Stimulated activated CD4-positive, alpha-beta T cell treated with anti-CD3 and anti-CD28 coated beads, Interleukin-2, amount 100 ng/mL, for 24 hours (primary cell): ENCODE measurements around the gene TUT1.
"Not testable (repeated sequence)": the region's sequence is repeated elsewhere in the genome, so short reads cannot be mapped to it uniquely, and the experiment has no call there.

Experiments
- DNase-seq, 2 donors: peaks; one replicate each; pipeline ENCODE4 v3.0.0-alpha.2; 2020

The TUT1 gene

DNA sequence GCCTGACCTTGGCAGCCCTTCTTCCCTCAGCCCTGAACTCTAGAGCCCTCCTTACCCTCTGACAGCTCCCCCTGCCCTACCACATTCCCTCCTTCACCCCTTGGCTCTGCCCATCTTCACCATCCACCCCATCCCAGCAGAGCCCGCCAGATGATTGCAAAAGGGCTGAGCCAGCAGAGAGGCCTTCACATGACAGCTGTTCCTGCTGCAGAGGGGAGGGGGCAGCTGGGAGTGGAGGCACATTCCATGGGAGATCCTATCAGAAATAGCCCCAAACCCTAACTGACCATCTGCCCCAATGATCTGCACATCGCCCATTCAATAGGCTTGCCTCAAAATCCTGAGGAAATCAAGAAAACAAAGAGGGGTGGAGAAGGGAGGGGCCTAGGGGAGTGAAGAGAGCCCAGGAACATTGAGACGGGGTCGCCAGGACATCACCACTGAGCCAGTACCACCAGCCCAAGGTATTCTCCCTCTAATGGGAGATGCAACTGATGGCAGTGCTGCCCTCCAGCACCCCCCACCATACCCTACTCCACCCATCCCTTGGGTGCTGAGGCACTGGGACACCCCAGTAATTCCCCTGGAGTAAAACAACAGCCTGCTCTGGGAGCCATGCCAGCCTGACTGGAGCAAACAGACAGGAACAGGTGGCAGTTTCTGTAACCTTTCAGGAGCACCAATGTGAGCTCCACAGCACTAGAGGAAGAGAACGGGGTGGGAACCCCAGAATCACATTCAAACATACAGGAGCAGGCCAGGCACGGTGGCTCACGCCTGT is 36.7 kb downstream of the TUT1 start:
- DNase-seq = no peak

DNA sequence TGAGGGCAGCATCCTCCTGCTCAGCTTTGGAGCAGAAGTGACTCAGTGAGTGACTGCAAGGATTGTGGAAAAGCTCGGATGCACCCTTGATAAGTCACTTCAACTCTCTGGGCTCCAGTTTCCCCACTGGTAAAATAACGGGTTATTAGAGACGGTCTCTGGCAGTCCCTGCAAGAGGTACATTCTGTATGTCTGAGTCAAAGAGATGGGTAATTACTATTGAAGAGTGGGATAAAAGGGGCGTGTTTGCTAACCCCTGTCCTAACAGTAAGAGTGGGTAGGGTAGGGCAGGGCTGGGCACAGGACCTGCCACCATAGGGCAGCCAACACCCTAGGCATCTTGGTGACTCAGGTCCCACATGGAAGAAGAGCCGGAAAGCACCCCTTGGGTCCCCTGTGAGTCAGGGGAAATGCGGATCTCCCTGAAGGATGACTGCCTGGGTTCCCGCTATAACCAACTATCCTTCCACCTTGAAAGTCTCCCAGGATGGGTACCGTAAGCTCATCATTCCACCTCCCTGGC is 37.4 kb downstream of the TUT1 start:
- no peak for DNase-seq

DNA sequence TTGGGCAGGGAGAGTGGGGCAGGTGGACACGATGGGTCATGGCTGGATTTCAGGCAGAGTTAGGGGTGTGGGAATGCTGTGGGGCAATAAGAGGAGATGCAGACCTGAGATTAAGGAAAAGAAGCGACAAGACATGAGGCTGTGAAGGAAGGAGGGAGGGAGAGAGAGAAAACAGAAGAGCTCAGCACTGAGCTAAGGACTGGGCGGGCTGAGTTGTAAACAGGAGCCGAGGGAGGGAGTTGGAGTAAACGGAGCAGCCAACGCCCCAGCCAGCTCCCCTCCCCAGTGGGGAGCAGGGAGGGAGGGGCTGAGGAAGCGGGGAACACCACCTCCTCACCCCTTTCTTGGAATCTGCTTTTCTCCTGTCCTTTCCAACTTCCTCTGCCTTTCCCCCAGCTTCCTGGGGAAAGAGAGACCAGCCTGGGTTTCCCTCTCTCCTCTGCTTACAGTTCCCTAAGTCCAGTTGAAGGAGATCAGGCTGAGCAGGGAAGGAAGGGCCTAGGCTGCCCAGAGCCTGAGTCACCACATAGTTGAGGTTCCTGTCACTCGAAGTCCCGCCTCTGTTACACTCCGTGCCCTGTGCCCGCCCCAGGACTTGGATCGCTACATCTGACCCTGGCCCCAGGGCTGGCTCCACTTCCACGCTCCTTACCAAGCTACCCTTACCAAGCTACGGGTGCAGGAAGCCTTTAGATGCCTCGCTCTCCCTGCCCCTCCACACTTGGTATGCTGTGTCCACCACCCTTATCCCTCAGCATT is 38.1 kb downstream of the TUT1 start:
- peak; percentile 41 to 50 for DNase-seq

DNA sequence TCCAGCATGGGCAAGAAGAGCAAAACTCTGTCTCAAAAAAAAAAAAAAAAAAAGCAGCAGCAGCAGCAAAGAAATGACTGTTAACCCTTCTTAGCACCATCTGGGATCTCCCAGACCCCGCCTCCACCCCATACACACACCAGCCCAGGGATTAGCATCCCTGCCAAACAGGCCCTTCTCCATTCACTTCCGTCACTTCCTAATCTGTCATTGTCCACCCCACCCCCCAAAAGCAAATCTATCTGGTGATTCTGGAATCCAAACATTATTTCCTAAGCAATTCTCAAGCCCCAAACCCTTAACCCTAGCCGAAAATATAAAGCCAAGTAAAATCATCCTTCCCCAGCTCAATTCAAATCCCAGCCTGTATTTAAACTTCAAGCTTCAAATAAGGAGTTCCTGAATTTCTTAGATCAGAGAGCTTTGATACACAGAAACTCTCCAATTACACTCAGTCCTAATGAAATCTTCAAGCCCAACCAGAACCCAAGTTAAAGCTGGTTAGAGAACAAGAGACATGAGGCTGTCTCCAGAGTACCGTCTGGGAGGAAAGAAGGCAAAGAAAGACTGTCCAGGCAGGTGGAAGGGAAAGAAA is 38.7 kb downstream of the TUT1 start:
- DNase-seq = no peak

DNA sequence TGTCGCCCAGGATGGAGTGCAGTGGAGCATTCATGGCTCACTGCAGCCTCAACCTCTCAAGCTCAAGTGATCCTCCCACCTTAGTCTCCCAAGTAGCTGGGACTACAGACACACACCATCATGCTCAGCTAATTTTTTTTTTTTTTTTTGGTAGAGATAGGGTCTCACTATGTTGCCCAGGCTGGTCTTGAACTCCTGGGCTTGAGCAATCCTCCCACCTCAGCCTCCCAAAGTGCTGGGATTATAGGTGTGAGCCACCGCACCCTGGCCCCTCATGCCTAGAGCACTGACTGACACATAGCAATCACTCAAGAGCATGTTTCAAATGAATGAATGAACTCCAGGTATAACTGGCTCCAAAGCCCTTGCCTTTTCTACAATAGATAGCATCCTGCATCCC is 40.8 kb downstream of the TUT1 start:
- not testable (repeated sequence) for DNase-seq

DNA sequence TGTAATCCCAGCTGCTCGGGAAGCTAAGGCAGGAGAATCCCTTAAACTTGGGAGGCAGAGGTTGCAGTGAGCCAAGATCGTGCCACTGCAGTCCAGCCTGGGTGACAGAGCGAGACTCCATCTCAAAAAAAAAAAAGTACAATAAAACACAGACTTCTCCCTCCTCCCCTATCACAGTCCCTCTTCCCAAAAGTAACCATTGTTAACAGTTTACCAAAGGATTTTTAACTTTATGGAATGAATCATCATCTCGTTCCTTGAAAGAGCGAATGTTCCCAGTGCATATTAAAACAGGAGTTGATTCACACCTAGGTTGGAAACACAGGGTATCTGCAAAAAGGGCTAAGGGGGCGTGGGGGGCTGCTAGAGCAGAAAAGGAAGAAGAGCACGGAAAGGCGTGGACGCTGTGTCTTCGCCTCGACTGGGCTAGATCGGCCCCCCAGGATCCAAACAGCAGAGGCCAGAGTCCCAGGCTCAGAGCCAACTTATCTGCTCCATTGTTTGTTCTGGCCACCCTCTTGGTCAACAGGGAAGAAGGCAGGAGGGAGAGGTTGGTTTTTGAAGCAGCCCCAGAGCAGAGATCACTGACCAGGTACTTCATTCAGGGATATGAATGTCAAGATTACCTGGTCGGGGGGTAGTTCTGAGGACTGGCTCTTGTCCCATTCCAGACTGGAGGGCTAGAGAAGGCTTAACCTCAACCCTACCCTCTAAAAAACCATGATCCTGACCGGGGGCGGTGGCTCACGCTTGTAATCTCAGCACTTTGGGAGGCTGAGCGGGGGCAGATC is 42.6 kb downstream of the TUT1 start:
- no peak for DNase-seq

DNA sequence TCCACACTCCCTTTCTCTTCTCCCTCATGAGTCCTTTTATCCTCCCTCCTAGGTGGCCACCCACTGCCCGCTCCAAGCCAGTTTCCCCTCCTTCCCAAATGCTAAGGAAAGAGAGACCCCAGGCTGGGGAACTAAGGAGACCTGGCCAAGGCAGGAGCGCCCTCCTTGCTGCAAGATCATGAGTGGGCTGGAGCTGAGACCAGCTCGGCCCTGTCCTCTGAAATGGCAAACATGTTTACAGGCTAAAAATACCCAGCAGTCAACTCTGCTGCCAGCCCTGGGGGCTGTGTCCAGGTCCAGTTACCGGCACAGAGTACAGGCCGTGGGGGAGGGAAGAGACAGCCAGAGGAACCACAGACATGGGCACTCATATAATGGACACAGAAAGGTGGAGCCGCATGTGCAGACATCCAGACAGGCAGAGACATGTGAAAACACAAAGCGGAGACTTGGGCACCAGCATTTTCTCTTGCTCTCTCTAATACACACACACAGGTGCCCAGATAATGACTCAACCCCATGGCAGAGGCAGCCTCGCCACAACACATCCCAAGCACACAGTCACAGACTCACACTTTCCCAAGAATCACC is 43.5 kb downstream of the TUT1 start:
- no peak for DNase-seq

DNA sequence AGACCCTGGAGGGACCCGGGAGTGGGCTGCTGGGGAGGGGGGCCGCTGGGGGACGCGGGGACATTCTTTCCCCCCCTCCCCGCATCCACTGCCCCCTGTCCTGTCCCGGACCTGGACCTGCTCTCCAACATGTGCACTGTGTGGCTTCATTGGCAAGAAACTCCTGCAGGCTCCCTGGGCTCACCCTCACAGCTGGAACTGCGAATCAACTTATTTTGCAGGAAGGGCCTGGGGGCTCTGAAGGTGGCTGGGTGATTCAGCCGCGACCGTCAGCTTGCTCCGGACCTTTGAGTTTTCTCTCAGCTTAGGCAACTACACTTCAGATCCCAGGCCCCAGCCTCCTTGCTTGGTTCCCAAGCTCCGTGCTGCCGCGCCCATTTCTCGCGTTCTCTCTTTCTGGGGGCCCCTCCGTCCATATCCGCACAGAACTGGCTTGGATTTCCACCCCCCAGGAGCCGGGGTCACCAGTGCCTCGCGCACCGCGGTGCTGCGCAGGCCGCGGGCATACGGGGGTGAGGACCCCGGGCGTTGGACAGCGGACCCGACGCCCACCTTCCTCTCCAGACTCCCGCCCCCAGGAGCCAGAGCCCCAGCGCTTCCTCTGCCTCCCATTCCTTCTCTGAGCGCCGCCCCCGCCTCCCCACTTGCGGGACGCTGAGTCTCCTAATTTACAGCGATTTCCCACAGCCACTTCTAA is 44.2 kb downstream of the TUT1 start:
- no peak for DNase-seq

DNA sequence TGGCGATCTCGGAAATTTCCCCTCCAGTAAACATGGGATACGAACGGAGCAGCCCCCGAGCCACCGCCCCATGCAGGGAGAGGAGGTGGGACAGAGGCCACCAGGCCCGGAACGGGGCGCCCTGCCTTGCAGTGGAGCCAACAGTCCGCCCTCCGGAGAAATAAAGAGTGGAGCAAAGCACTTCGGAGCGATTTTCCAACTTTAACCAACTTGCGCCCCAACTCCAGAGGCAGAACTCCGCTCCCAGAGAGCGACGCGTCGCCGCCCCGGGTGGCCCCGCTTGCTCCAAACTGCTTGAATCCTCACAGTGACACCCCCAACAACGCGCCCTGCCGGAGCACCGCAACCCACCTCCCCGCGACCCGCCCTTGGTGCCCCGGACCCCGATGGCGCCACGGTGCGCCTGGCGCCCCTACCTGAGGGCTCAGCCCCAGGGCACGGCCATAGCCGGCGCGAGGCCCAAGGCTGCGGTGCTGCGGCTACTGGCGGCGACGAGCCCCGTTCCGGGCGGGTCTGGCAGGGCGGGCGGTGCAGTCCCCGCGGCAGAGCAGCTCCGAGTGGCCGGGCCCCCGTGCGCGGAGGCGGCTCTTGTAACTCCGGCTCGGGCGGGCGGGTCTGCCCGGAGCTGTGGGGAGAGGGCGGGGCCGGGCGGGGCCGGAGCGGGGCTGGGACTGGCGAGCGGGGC is 44.9 kb downstream of the TUT1 start, which contains the start of gene AHNAK:
AHNAK (minus strand) TSS at position 563 of the 685 bp plus-strand sequence. CDS start 10,708 bp downstream, outside the sequence.
- DNase-seq = peak; percentile 70 to 76

DNA sequence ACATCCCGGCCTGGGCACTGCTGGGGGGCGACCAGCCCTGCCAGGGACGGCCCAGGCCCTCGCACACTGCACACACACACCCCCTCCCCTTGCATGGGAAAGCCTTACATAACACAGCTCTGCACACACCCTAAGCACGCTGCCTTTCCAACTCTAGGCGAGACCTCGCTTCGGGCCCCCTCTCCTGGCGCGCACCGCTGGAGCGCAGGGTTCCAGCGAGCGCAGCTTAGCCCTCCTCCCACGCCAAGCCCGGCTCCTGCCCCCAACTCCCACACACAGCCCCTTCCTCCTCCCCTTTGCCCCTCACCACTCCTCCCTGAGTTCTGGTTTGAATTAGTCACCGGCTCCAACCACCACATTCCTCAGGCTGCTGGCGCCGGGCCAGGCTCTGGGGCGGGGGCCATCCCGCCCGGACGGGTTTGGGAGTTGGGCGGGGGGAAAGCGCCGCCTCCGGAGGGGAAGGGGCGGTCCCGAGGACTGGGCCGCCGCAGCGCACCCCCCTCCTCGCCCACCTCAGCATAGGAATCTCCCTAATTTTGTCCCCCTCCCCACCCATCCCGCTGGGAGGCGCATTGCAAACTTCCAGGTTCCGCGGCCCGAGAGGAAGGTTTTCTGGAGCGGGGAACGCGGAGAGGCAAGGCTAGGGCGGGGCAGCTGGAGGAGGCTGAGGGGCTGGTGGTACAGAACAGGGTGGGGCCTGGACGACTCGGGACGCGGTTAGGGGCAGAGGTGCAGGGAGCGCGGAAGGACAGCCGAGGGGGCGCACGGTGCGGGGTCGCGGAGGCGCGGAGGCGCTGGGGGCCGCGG is 45.7 kb downstream of the TUT1 start:
- DNase-seq = peak; percentile 64 to 71

DNA sequence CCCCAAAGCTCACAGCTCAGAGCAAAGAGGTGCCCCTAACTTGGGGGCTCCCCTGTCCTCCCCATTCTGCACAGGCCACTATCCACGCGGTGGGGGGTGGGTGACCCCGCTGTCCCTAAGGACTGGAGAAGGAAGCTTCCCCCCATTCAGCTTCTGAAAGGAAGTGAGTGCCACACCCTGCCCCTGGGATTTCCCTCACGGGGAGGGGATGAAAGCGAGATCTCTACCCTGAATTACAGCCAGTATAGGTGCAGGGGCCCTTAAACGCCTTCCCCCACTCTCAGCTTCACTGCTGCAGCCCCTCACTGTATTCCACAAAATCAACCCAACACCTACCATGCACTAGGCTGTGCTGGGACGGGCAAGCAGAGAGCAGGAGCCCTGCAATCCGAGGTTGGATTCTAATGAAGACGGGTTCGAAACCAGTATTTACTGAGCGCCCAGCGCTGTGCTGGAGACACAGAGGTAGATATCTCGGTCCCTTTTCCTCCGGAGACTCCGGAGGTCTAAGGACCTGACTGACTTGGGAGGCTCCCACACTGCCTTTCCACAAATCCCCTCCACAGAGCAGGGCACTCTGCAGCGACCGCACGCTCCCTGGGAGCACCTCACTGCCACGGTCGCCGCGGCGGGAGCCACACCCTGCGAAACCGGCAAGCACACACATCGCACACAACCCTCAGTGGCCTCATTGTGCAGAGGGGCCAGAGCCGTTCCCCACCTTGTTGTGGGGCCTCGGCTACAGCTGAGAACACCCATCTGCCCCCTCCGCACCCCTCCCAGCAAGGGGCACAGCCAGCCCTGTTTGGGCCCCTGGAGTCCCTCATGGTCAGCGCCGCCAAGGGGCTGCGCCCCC is 46.5 kb downstream of the TUT1 start:
- peak; percentile 43 for DNase-seq

DNA sequence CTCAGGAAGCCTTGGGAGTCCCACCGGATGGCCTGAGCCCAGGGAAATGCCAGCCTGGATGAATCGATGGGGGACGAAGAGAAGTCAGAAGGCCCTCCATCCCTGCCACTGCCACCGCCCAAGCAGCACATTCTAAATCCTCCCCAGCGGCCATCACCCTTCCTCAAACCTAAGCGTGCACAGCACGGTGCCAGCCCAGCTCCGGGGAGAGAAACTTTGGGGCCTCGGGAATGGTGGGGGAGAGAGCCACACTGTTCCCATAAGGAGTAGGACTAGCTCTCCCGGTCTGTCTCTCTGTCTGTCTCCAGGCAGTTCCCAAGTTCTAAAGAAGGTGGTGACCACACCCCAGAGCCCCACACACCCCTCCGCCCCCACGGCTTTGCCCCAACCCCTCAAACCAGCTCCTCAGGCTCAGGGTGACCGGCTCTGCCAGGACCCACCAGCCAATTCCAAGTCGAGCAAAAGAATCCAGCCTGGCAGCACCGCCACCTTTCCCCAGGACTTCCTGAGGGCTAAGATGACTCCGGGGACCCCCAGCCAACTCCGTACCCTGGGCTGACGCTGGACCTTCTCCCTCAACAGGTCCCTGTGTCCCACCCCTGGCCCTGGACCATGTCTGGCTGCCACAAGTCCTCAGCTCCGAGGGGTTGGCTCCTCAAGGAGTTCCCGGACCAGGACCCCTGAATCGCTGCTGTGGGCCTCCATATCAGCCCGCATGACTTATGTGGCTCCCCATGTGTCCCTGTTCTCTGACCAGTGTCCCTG is 47.5 kb downstream of the TUT1 start:
- no peak for DNase-seq

DNA sequence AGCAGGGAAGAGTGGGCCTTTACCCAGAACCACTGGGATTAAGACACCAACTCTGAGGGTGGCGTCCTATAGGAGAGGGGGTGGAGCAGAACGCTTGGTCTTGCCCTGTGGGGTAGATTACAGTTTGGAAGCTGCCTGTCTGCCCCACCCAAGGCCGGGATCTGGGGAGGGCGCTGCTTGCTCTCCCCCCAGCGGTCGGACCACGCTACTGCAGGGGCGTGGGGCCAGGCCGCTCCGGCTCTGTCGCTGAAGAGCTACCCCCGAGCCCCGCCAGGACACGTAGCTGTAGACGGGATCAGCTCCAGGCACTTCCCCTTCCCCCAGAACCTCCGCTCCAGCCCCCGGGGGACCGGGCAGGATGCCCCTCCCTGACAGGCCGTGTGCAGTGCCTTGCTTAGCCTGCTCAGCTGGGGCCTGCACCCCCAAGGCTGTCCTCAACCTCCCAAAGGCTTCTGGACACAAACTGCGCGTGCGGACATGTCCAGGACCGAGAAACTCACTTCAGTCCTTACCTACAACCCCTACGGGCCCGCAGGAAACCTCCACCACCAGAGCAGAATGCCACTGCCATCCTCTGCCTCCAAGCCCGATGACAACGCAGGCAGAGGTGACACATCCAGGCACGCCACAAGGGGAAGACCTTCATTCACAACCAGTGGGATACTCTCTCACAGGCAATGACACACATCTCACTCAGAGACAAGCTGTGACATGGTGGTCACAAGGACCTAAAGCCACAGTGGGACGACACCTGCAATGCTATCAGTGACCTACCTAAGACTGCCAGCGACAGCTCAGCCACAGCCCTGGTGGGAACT is 48.4 kb downstream of the TUT1 start:
- DNase-seq = peak; percentile 81

DNA sequence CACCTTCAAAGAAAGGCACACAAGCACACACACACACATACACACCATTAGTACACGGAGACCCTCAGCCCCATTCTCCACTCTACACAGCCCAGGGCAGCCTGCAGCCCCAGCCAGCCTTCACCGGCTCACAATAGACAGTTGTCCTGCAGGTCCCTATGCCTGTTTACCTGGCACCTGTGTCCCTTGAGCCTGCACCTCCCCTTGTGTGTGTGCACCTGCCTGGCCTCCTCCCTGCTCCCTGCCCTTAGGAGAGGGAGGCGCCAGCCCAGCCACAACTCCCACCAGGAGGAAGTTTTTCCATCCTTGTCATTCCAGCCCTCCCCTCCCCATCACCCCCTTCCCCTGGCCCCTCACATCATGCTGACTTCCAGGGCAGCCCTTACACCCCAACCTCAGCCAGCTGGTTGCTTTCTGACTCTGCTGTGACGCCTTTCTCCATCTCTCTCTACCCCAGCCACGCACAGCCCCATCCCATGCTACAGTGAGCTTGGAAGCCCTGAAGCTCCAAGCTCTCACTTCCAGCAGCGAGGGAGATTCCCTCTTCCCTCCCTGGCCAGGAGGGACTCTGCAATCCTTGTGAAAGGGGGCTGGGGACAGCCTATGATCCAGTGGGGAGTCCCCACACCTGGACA is 49.1 kb downstream of the TUT1 start:
- no peak for DNase-seq

DNA sequence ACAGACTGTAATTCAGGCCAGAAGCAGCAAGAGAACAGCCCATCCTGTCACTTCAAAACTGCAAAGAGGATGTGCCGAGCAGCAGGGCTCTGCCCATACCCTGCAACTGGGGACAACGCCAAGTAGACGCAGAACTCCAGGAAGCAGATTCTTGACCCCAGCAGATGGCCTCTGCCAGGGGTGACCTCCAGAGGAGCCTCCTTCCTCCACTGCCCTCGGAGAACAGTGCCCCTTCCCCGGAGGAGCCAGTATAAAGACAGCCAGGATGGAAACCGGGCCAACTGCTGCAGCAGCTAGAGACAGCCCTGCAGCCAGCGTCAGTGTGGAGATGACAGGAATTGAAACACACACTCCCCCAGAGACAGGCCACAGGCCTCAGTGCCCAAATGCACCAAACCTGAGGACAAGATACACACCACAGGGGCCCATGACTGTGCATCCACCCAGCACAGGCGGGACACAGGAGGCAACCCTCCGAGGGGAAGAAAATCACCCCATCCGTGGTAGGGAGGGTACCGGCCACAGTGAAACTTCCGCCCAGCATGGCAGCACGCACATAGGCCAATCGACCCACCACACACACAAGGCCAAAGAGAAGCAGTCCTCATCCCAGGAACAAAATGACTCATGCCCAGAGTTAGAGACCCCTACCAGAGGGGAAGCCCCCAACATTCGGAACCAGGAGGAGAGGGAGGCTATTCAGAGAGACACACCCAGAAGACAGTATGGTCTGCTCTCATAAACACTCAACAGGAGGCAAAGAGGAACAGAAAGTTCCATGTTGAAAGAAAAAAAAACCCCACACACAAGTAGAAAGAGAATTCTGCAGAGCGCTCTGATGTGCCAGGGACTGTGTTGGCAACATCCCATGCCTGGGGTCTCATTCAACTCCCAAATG is 50.3 kb downstream of the TUT1 start:
- peak; percentile 46 to 56 for DNase-seq
